Upper lobe of right lung (tissue), 1 donor: Measurements from ENCODE around the gene PDE2A. TPM values are rescaled to one million over a fixed set of nuclear protein-coding genes. Genes with fewer than 3 reads are reported as not detected.

Source experiments
- ATAC-seq: fragments of 200-7000 bp; cut with Tn5 transposase; one replicate; pipeline ENCODE4 v1.9.1; 2020; ENCODE audit warnings: mild to moderate bottlenecking, moderate library complexity
- DNase-seq: peaks from one replicate; pipeline ENCODE4 v3.0.0-alpha.2; 2020
- H3K27ac ChIP-seq: fragments of 200-600 bp; one replicate; pipeline ENCODE4 v1.8.0; 2022
- H3K27me3 ChIP-seq: fragments of 200-600 bp; one replicate; pipeline ENCODE4 v1.8.0; 2022; ENCODE audit warnings: mild to moderate bottlenecking
- H3K36me3 ChIP-seq: fragments of 200-600 bp; one replicate; pipeline ENCODE4 v1.8.0; 2022
- H3K4me1 ChIP-seq: fragments of 200-600 bp; one replicate; pipeline ENCODE4 v1.8.0; 2022
- H3K4me3 ChIP-seq: fragments of 200-600 bp; one replicate; pipeline ENCODE4 v1.8.0; 2022; ENCODE audit warnings: mild to moderate bottlenecking
- H3K9me3 ChIP-seq: fragments of 200-600 bp; one replicate; pipeline ENCODE4 v1.8.0; 2022
- intact Hi-C: fragments of 100-400 bp; cut with DNase I; formaldehyde crosslinking; loops from one replicate; pipeline ENCODE4 v1.11.0; 2022
- total RNA-seq: library from RNA; stranded (reverse); fragmentation: NEBNext Ultra II Directional; extraction: Animal tissue kit (Norgen Biotek cat#: 25700); gene quantifications from one replicate; pipeline ENCODE4 v1.2.1, GENCODE V29; 2021
- TF ChIP-seq, protein P1 (sequence below): fragments of 200-600 bp; IDR thresholded peaks from one replicate; pipeline ENCODE4 v1.8.0; 2022; ENCODE audit warnings: antibody characterized with exemption
- donor health status: DM: no; HTN: yes; CAD: no; lungs with severe emphysema.

The PDE2A gene
- total RNA-seq, 1 donor from 2014 or later: 27.3 TPM

DNA sequence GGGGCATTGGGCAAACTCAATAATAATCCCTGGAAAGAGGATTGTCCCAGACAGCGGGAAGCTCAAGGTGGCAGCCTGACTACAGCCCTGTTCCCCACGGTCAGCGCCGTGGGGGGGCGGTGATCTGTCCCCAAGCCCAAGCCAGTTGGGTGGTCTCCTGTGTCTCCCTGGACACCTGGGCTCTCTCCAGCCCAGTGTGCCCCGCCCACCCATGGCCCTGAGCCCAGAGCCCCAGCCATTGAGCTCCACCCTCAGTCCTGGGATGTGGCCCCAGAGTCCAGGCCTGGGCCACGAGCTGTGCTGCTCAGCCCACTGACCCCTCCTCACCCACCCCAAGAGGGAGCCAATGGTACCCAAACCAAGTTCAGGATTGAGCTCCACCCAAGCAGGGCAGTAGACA, 27.9 kb upstream of the PDE2A start:
- intact Hi-C loops: no loop called here
- Histone ChIP-seq H3K36me3 (peaks cover 96% of the 10 kb centered on the region), H3K9me3 (no peaks in the 10 kb centered on the region), H3K4me3 (no peak overlapping the region), H3K27me3 (no peaks in the 10 kb centered on the region), H3K27ac (no peak overlapping the region), H3K4me1 (peaks cover 16% of the 10 kb centered on the region)
- DNase-seq (no peak), ATAC-seq (peak; percentile 3)
- TF ChIP-seq, protein P1, sequence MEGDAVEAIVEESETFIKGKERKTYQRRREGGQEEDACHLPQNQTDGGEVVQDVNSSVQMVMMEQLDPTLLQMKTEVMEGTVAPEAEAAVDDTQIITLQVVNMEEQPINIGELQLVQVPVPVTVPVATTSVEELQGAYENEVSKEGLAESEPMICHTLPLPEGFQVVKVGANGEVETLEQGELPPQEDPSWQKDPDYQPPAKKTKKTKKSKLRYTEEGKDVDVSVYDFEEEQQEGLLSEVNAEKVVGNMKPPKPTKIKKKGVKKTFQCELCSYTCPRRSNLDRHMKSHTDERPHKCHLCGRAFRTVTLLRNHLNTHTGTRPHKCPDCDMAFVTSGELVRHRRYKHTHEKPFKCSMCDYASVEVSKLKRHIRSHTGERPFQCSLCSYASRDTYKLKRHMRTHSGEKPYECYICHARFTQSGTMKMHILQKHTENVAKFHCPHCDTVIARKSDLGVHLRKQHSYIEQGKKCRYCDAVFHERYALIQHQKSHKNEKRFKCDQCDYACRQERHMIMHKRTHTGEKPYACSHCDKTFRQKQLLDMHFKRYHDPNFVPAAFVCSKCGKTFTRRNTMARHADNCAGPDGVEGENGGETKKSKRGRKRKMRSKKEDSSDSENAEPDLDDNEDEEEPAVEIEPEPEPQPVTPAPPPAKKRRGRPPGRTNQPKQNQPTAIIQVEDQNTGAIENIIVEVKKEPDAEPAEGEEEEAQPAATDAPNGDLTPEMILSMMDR: no peak

GRCh38 chr11:72701466-72701865, 27.2 kb upstream of the PDE2A start:
- Histone ChIP-seq H3K9me3 (no peaks in the 10 kb centered on the region), H3K27ac (no peak overlapping the region), H3K36me3 (peaks cover 96% of the 10 kb centered on the region), H3K4me1 (peaks cover 16% of the 10 kb centered on the region), H3K27me3 (no peaks in the 10 kb centered on the region), H3K4me3 (no peak overlapping the region)
- intact Hi-C loops: no loop called here
- ATAC-seq (no peak), DNase-seq (no peak)
- TF ChIP-seq, protein P1: no peak

DNA sequence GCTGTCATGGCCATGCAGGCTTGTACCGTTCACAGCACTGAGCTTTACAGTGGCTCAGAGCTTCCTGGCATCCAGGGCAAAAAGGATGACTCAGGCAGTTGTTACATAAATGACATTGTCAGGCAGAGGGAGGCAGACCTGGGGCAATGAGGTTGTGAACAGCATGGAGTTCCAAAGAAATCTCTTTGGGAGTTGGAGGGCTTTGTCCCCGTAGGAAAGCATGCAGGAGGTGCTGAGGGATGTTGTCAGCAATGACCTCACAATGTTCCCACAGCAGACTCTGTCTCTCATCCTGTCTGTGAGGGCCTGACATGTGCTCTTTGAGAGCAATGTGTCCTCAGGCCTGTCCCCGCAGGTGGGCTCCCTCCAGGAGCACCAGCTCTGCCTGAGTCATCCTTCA, 25.9 kb upstream of the PDE2A start:
- ATAC-seq (no peak), DNase-seq (no peak)
- Histone ChIP-seq H3K9me3 (no peaks in the 10 kb centered on the region), H3K27me3 (no peaks in the 10 kb centered on the region), H3K4me1 (peaks cover 16% of the 10 kb centered on the region), H3K36me3 (peaks cover 96% of the 10 kb centered on the region), H3K4me3 (no peak overlapping the region), H3K27ac (no peak overlapping the region)
- intact Hi-C loops: no loop called here
- TF ChIP-seq, protein P1: no peak

GRCh38 chr11:72697814-72698213, 23.6 kb upstream of the PDE2A start:
- intact Hi-C loops: no loop called here
- H3K36me3 ChIP-seq: peaks cover 99% of the 10 kb centered on the region
- no peaks in the 10 kb centered on the region for H3K9me3 ChIP-seq
- DNase-seq: no peak
- peaks cover 2% of the 10 kb centered on the region for H3K4me1 ChIP-seq
- H3K27ac ChIP-seq: no peak overlapping the region
- H3K27me3 ChIP-seq: no peaks in the 10 kb centered on the region
- no peak for ATAC-seq
- TF ChIP-seq, protein P1: no peak
- no peak overlapping the region for H3K4me3 ChIP-seq

DNA sequence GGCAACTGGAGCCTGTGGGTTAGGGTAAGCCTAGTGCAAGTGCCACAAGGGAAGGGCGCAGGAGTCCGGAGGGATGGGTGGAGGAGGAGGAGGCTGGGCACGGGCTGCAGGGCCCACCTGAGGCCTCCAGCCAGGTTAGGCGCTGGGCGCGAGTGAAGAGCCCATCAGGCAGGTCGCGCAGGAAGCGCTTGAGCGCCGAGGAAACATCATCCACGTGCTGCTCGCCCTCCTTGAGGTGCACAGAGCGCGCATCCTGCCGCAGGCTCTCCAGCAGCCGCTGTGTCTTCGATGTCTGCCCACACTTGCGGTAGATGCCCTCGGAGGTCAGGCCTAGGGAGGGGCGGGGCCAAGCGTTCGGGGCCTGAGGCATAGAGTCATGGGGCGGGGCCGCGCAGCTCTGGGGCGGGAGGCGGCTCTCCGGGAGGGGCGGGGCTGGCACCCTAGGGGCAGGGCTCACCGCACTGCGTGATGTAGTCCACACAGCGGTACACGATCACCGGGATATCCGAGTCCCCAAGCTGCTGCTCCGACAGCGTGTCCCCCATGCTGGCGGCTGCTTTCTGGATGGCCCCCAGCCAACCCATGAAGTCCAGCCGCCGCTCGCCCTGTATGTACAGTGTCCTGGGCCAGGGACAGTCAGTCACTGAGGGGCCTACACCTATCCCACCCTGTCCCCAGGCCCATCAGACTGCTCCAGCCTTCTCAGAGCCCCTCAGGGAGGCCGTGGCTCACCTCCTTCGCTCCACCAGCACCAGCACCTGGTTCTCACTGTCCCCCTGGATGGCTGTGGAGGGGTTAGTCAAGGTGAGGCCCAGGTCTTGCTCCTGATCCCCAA, 22.9 kb upstream of the PDE2A start:
- Histone ChIP-seq H3K36me3 (peaks cover 100% of the 10 kb centered on the region), H3K4me1 (no peaks in the 10 kb centered on the region), H3K27ac (no peak overlapping the region), H3K9me3 (no peaks in the 10 kb centered on the region), H3K27me3 (no peaks in the 10 kb centered on the region), H3K4me3 (no peak overlapping the region)
- TF ChIP-seq, protein P1: no peak
- ATAC-seq (peak; percentile 41), DNase-seq (no peak)
- intact Hi-C loops: no loop called here
